GM23338 (cell line): ENCODE results near the gene ZNF385B.

Experiments used
- CREB1 ChIP-seq: fragments of 250-450 bp; sonication (Bioruptor Pico); IDR thresholded peaks from 2 replicates; pipeline ENCODE4 v1.5.0; 2020; ENCODE audit warnings: low read depth, mild to moderate bottlenecking, moderate library complexity
- EZH2 ChIP-seq: fragments of 200-600 bp; sonication (generic); IDR thresholded peaks from one replicate; pipeline ENCODE4 v1.8.0; 2017; ENCODE audit warnings: antibody characterized with exemption, mild to moderate bottlenecking, low read depth; ENCODE audit not compliant: unreplicated experiment
- EZH2phosphoT487 ChIP-seq: fragments of 200-600 bp; sonication (generic); IDR thresholded peaks from one replicate; pipeline ENCODE4 v1.8.1; 2018; ENCODE audit warnings: antibody characterized with exemption; ENCODE audit not compliant: unreplicated experiment
- JUNB ChIP-seq: IDR thresholded peaks from one replicate; pipeline ENCODE4 v1.6.1; 2016; ENCODE audit warnings: antibody characterized with exemption; ENCODE audit not compliant: unreplicated experiment
- POLR2AphosphoS5 ChIP-seq: IDR thresholded peaks from 2 replicates; pipeline ENCODE4 v1.6.1; 2016; ENCODE audit warnings: antibody characterized with exemption, low read depth
- ZNF331 ChIP-seq: fragments of 250-450 bp; sonication (Bioruptor Pico); IDR thresholded peaks from 2 replicates; pipeline ENCODE4 v1.5.0; 2020; ENCODE audit warnings: low read depth, mild to moderate bottlenecking, moderate library complexity
- TF ChIP-seq, protein P1 (sequence below), 2 experiments: fragments of 200-600 bp in 1 of 2; sonication (generic) in 1 of 2; conservative IDR thresholded peaks; 2 replicates each; pipeline versions ENCODE4 v1.5.1 to v1.6.1; 2016 to 2017; ENCODE audit warnings: antibody characterized with exemption in 2 of 2, low read depth in 2 of 2, mild to moderate bottlenecking in 2 of 2, moderate library complexity in 1 of 2
- TF ChIP-seq, protein P2 (sequence below): IDR thresholded peaks from one replicate; pipeline ENCODE4 v1.6.1; 2018; ENCODE audit warnings: antibody characterized with exemption; ENCODE audit not compliant: unreplicated experiment
- TF ChIP-seq, protein P3 (sequence below): IDR thresholded peaks from 2 replicates; pipeline ENCODE4 v1.6.1; 2016; ENCODE audit warnings: antibody characterized with exemption
- TF ChIP-seq, protein P4 (sequence below): fragments of 250-450 bp; sonication (Bioruptor Pico); IDR thresholded peaks from 2 replicates; pipeline ENCODE4 v1.5.0; 2020; ENCODE audit warnings: mild to moderate bottlenecking, moderate library complexity

DNA sequence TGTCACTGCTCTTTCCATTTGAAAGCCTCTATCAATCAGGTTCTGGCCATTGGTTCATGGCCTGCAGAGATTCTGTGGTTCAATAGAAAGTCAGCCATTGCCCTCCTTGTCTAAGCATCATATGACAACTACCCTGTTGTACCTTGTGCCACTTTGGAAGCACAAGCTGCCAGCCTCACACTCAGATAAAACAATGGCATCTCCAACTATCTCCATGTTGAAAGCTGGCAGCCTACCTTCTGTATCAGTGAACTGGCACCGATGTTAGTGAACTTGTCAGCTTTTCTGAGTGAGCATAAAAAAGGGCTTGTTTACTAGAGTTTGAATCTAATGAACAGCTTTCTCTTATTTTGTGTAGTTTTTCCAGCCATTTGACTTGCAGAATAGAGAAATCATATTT, 393.5 kb downstream of the ZNF385B start:
- no peak for TF ChIP-seq EZH2phosphoT487
- TF ChIP-seq, protein P1, sequence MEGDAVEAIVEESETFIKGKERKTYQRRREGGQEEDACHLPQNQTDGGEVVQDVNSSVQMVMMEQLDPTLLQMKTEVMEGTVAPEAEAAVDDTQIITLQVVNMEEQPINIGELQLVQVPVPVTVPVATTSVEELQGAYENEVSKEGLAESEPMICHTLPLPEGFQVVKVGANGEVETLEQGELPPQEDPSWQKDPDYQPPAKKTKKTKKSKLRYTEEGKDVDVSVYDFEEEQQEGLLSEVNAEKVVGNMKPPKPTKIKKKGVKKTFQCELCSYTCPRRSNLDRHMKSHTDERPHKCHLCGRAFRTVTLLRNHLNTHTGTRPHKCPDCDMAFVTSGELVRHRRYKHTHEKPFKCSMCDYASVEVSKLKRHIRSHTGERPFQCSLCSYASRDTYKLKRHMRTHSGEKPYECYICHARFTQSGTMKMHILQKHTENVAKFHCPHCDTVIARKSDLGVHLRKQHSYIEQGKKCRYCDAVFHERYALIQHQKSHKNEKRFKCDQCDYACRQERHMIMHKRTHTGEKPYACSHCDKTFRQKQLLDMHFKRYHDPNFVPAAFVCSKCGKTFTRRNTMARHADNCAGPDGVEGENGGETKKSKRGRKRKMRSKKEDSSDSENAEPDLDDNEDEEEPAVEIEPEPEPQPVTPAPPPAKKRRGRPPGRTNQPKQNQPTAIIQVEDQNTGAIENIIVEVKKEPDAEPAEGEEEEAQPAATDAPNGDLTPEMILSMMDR (conservative IDR thresholded peaks at IDR 0.05; ENCODE audit: low read depth in 2 of 2) = no peak
- TF ChIP-seq CREB1 = no peak
- TF ChIP-seq EZH2 = no peak
- no peak for TF ChIP-seq POLR2AphosphoS5
- TF ChIP-seq, protein P2, sequence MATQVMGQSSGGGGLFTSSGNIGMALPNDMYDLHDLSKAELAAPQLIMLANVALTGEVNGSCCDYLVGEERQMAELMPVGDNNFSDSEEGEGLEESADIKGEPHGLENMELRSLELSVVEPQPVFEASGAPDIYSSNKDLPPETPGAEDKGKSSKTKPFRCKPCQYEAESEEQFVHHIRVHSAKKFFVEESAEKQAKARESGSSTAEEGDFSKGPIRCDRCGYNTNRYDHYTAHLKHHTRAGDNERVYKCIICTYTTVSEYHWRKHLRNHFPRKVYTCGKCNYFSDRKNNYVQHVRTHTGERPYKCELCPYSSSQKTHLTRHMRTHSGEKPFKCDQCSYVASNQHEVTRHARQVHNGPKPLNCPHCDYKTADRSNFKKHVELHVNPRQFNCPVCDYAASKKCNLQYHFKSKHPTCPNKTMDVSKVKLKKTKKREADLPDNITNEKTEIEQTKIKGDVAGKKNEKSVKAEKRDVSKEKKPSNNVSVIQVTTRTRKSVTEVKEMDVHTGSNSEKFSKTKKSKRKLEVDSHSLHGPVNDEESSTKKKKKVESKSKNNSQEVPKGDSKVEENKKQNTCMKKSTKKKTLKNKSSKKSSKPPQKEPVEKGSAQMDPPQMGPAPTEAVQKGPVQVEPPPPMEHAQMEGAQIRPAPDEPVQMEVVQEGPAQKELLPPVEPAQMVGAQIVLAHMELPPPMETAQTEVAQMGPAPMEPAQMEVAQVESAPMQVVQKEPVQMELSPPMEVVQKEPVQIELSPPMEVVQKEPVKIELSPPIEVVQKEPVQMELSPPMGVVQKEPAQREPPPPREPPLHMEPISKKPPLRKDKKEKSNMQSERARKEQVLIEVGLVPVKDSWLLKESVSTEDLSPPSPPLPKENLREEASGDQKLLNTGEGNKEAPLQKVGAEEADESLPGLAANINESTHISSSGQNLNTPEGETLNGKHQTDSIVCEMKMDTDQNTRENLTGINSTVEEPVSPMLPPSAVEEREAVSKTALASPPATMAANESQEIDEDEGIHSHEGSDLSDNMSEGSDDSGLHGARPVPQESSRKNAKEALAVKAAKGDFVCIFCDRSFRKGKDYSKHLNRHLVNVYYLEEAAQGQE = no peak
- no peak for TF ChIP-seq JUNB
- TF ChIP-seq, protein P3, sequence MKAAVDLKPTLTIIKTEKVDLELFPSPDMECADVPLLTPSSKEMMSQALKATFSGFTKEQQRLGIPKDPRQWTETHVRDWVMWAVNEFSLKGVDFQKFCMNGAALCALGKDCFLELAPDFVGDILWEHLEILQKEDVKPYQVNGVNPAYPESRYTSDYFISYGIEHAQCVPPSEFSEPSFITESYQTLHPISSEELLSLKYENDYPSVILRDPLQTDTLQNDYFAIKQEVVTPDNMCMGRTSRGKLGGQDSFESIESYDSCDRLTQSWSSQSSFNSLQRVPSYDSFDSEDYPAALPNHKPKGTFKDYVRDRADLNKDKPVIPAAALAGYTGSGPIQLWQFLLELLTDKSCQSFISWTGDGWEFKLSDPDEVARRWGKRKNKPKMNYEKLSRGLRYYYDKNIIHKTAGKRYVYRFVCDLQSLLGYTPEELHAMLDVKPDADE = no peak
- TF ChIP-seq ZNF331 (CRISPR knock-in tag) = no peak
- TF ChIP-seq, protein P4, sequence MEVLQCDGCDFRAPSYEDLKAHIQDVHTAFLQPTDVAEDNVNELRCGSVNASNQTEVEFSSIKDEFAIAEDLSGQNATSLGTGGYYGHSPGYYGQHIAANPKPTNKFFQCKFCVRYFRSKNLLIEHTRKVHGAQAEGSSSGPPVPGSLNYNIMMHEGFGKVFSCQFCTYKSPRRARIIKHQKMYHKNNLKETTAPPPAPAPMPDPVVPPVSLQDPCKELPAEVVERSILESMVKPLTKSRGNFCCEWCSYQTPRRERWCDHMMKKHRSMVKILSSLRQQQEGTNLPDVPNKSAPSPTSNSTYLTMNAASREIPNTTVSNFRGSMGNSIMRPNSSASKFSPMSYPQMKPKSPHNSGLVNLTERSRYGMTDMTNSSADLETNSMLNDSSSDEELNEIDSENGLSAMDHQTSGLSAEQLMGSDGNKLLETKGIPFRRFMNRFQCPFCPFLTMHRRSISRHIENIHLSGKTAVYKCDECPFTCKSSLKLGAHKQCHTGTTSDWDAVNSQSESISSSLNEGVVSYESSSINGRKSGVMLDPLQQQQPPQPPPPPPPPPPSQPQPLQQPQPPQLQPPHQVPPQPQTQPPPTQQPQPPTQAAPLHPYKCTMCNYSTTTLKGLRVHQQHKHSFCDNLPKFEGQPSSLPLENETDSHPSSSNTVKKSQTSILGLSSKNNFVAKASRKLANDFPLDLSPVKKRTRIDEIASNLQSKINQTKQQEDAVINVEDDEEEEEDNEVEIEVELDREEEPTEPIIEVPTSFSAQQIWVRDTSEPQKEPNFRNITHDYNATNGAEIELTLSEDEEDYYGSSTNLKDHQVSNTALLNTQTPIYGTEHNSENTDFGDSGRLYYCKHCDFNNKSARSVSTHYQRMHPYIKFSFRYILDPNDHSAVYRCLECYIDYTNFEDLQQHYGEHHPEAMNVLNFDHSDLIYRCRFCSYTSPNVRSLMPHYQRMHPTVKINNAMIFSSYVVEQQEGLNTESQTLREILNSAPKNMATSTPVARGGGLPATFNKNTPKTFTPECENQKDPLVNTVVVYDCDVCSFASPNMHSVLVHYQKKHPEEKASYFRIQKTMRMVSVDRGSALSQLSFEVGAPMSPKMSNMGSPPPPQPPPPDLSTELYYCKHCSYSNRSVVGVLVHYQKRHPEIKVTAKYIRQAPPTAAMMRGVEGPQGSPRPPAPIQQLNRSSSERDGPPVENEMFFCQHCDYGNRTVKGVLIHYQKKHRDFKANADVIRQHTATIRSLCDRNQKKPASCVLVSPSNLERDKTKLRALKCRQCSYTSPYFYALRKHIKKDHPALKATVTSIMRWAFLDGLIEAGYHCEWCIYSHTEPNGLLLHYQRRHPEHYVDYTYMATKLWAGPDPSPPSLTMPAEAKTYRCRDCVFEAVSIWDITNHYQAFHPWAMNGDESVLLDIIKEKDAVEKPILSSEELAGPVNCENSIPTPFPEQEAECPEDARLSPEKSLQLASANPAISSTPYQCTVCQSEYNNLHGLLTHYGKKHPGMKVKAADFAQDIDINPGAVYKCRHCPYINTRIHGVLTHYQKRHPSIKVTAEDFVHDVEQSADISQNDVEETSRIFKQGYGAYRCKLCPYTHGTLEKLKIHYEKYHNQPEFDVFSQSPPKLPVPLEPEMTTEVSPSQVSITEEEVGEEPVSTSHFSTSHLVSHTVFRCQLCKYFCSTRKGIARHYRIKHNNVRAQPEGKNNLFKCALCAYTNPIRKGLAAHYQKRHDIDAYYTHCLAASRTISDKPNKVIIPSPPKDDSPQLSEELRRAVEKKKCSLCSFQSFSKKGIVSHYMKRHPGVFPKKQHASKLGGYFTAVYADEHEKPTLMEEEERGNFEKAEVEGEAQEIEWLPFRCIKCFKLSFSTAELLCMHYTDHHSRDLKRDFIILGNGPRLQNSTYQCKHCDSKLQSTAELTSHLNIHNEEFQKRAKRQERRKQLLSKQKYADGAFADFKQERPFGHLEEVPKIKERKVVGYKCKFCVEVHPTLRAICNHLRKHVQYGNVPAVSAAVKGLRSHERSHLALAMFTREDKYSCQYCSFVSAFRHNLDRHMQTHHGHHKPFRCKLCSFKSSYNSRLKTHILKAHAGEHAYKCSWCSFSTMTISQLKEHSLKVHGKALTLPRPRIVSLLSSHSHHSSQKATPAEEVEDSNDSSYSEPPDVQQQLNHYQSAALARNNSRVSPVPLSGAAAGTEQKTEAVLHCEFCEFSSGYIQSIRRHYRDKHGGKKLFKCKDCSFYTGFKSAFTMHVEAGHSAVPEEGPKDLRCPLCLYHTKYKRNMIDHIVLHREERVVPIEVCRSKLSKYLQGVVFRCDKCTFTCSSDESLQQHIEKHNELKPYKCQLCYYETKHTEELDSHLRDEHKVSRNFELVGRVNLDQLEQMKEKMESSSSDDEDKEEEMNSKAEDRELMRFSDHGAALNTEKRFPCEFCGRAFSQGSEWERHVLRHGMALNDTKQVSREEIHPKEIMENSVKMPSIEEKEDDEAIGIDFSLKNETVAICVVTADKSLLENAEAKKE (CRISPR knock-in tag) = no peak
